Measurements from ENCODE around the gene B4GALT5. TPM values are rescaled to one million over a fixed set of nuclear protein-coding genes. Genes with fewer than 3 reads are reported as not detected.
"Not testable (repeated sequence)": the region's sequence is repeated elsewhere in the genome, so short reads cannot be mapped to it uniquely, and the experiment has no call there.

B4GALT5 gene
- total and polyA plus RNA-seq, 2 donors (not counting 1 experiment from before 2014, with no cell fraction given): 21.0 to 28.0 TPM

DNA sequence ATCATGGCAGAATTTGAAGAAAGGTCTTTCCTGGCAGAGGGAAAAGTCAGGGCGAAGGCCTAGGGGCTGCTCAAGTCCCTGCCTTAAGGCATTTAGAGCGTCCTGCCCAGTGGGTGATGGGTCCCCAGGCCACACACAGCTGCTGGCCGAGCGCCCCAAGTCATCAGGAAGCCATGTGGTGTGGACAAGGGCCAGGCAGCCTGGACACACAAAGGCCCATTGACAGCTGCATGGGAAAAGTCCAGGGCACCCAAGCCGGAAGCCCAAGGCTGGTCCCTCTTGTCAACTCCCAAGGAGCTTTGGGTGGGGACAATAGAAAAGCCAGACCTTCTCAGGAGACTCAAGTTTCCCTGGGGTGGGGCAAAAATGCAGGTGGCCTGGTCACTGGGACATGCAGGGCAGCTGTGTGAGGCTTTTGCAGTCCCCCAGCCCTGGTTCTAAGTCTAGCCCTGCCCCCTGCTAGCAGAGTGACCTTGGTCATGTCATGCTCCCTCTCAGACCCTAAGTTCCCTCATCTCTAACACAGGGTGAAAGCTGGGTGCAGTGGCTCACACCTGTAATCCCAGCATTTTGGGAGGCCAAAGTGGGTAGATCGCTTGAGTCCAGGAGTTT lies 101.4 kb downstream of the B4GALT5 start:
- H4K20me1 ChIP-seq (ENCODE audit: control insufficient read depth, extremely low read depth, insufficient read depth, low read length): no peaks in the 10 kb centered on the region
- no peak overlapping the region for H3K27ac ChIP-seq (ENCODE audit: insufficient read depth, low read length)
- no peaks in the 10 kb centered on the region for H3K36me3 ChIP-seq (ENCODE audit: control insufficient read depth, insufficient read depth, low read length)
- DNase-seq (ENCODE audit: low read depth in 2 of 2): no peak
- H3K27me3 ChIP-seq (ENCODE audit: control insufficient read depth, insufficient read depth, low read length): no peaks in the 10 kb centered on the region
- no peak overlapping the region for H2AFZ ChIP-seq (ENCODE audit: low read length)
- TF ChIP-seq EZH2 (IDR thresholded peaks at IDR 0.05; ENCODE audit: low read length, missing control alignments): no peak
- TF ChIP-seq, protein P1, sequence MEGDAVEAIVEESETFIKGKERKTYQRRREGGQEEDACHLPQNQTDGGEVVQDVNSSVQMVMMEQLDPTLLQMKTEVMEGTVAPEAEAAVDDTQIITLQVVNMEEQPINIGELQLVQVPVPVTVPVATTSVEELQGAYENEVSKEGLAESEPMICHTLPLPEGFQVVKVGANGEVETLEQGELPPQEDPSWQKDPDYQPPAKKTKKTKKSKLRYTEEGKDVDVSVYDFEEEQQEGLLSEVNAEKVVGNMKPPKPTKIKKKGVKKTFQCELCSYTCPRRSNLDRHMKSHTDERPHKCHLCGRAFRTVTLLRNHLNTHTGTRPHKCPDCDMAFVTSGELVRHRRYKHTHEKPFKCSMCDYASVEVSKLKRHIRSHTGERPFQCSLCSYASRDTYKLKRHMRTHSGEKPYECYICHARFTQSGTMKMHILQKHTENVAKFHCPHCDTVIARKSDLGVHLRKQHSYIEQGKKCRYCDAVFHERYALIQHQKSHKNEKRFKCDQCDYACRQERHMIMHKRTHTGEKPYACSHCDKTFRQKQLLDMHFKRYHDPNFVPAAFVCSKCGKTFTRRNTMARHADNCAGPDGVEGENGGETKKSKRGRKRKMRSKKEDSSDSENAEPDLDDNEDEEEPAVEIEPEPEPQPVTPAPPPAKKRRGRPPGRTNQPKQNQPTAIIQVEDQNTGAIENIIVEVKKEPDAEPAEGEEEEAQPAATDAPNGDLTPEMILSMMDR (conservative IDR thresholded peaks at IDR 0.05 in 1 of 2, IDR thresholded peaks at IDR 0.05 in 1 of 2; ENCODE audit: low read depth in 1 of 2, low read length in 2 of 2): no peak
- H3K79me2 ChIP-seq (ENCODE audit: control insufficient read depth, insufficient read depth, low read length): no peaks in the 10 kb centered on the region
- no peak overlapping the region for H3K4me2 ChIP-seq (ENCODE audit: extremely low read depth, insufficient read depth, low read length)
- H3K9me3 ChIP-seq (ENCODE audit: control insufficient read depth, insufficient read depth, low read depth, low read length): no peaks in the 10 kb centered on the region
- H3K4me1 ChIP-seq (ENCODE audit: control insufficient read depth, extremely low read depth, insufficient read depth, low read length): peaks cover 2% of the 10 kb centered on the region
- no peak overlapping the region for H3K4me3 ChIP-seq (replicated peaks in 1 of 4; ENCODE audit: control extremely low read depth in 1 of 4, insufficient read depth in 1 of 4, low read depth in 3 of 4, low read length in 4 of 4)
- H3K9ac ChIP-seq (ENCODE audit: insufficient read depth, low read length): no peak overlapping the region

DNA sequence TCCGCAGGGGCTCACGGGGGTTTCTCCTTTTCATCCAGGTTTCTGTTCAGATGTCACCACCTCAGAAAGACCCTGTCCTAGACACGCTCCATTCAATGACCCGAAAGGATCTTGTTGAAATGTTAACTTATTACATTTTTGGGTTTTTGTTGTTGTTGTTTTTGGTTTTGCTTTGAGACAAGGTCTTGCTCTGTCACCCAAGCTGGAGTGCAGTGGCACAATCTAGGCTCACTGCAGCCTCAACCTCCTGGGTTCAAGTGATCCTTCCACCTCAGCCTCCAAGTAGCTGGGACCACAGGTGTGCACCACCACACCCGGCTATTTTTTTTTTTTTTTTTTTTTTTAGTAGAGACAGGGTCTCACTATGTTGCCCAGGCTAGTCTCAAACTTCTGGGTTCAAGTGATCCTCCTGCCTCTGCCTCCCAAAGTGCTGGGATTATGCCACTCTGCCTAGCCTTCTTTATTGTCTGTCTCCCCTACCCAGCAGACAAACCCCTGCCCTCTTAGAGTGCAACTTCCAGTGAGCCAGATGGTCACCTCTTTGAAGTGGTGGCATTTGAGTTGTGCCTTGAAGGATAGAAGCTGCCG lies 102.0 kb downstream of the B4GALT5 start:
- not testable (repeated sequence) for H3K9me3 ChIP-seq (ENCODE audit: control insufficient read depth, insufficient read depth, low read depth, low read length); H3K36me3 ChIP-seq (ENCODE audit: control insufficient read depth, insufficient read depth, low read length); H2AFZ ChIP-seq (ENCODE audit: low read length); H3K27ac ChIP-seq (ENCODE audit: insufficient read depth, low read length); H3K27me3 ChIP-seq (ENCODE audit: control insufficient read depth, insufficient read depth, low read length); H3K9ac ChIP-seq (ENCODE audit: insufficient read depth, low read length); H3K4me1 ChIP-seq (ENCODE audit: control insufficient read depth, extremely low read depth, insufficient read depth, low read length); H4K20me1 ChIP-seq (ENCODE audit: control insufficient read depth, extremely low read depth, insufficient read depth, low read length); H3K79me2 ChIP-seq (ENCODE audit: control insufficient read depth, insufficient read depth, low read length); H3K4me3 ChIP-seq (replicated peaks in 1 of 4; ENCODE audit: control extremely low read depth in 1 of 4, insufficient read depth in 1 of 4, low read depth in 3 of 4, low read length in 4 of 4); DNase-seq (ENCODE audit: low read depth in 2 of 2)
- peak overlapping the region; percentile 54 for H3K4me2 ChIP-seq (ENCODE audit: extremely low read depth, insufficient read depth, low read length)

DNA sequence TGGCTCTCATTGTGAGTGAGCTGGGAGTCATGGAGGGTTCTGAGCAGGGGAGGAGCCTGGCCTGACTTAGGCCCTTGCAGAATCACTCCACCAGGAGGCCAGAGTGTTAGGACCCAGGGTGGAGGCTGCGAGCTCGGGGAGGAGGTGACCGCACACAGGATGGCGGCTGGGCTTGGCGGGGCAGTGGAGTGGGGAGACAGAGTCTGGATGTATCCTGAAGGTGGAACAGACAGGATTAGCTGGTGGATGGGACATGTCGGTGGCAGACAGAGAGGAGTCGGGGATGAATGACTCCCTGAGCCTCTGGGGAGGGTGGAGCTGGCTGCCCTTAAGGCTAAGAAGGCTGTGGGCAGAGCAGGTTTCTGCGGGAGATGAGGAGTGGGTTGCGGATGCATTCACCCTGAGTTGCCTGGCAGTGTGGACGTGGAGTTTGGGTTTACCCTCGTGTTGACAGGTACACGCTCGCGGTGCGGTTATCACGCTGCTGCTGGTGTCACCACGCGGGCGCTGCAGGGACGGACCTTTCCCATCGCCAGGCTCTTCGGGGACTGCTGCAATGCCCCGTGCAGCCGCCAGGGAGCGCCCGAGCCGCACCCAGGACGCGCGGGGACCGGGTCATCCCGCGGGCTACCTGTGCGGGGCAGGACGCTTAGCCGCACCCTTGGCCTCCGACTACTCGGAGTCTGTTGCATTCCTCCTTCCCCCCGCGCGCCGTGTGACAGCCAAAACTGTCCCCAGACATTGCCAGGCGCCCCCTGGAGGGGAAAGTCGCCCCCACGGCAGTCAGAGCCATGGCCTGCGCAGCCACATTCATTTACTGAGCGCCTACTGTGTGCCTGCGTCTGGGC lies 102.8 kb downstream of the B4GALT5 start:
- Histone ChIP-seq H3K4me2 (ENCODE audit: extremely low read depth, insufficient read depth, low read length) (peak overlapping the region; percentile 82), H3K79me2 (ENCODE audit: control insufficient read depth, insufficient read depth, low read length) (no peaks in the 10 kb centered on the region), H3K9me3 (ENCODE audit: control insufficient read depth, insufficient read depth, low read depth, low read length) (no peaks in the 10 kb centered on the region), H3K27ac (ENCODE audit: insufficient read depth, low read length) (no peak overlapping the region), H3K36me3 (ENCODE audit: control insufficient read depth, insufficient read depth, low read length) (no peaks in the 10 kb centered on the region), H2AFZ (ENCODE audit: low read length) (peak overlapping the region; percentile 79), H3K4me3 (replicated peaks in 1 of 4; ENCODE audit: control extremely low read depth in 1 of 4, insufficient read depth in 1 of 4, low read depth in 3 of 4, low read length in 4 of 4) (peak overlapping the region in 2 of 4 experiments; percentile 28 to 29), H4K20me1 (ENCODE audit: control insufficient read depth, extremely low read depth, insufficient read depth, low read length) (no peaks in the 10 kb centered on the region), H3K9ac (ENCODE audit: insufficient read depth, low read length) (no peak overlapping the region), H3K27me3 (ENCODE audit: control insufficient read depth, insufficient read depth, low read length) (no peaks in the 10 kb centered on the region), H3K4me1 (ENCODE audit: control insufficient read depth, extremely low read depth, insufficient read depth, low read length) (peaks cover 2% of the 10 kb centered on the region)
- TF ChIP-seq EZH2 (IDR thresholded peaks at IDR 0.05; ENCODE audit: low read length, missing control alignments): no peak
- TF ChIP-seq, protein P1 (conservative IDR thresholded peaks at IDR 0.05 in 1 of 2, IDR thresholded peaks at IDR 0.05 in 1 of 2; ENCODE audit: low read depth in 1 of 2, low read length in 2 of 2): peak; percentile 90 to 94
- peak in 1 of 2 donors; percentile 28 for DNase-seq (ENCODE audit: low read depth in 2 of 2)

All from fibroblast of lung (primary cell).